SK-N-SH (cell line): ENCODE data around the gene PRDM11.

Experiments used
- EP300 ChIP-seq, 2 experiments: IDR thresholded peaks; 2 replicates each; pipeline versions ENCODE4 v1.4.0 to v1.6.1; 2012; ENCODE audit warnings: borderline replicate concordance in 1 of 2, low read depth in 1 of 2, low read length in 1 of 2
- EZH2phosphoT487 ChIP-seq: fragments of 200-600 bp; sonication (generic); IDR thresholded peaks from 2 replicates; pipeline ENCODE4 v1.6.1; 2017; ENCODE audit warnings: low read depth, mixed run types, mild to moderate bottlenecking, antibody characterized with exemption, moderate library complexity, borderline replicate concordance
- MEF2A ChIP-seq: IDR thresholded peaks from 2 replicates; pipeline ENCODE4 v1.4.0; 2012; ENCODE audit warnings: low read depth, borderline replicate concordance
- POLR2AphosphoS5 ChIP-seq: IDR thresholded peaks from 2 replicates; pipeline ENCODE4 v1.6.1; 2012; ENCODE audit warnings: low read depth, low read length
- RFX5 ChIP-seq: IDR thresholded peaks from 2 replicates; pipeline ENCODE4 v1.6.1; 2012; ENCODE audit warnings: mild to moderate bottlenecking, improper control_type of control experiment, low read length
- TF ChIP-seq, protein P1 (sequence below): fragments of 200-600 bp; sonication (generic); IDR thresholded peaks from 2 replicates; pipeline ENCODE4 v1.6.1; 2017; ENCODE audit warnings: antibody characterized with exemption, mild to moderate bottlenecking, moderate library complexity
- TF ChIP-seq, protein P2 (sequence below): fragments of 150-350 bp; IDR thresholded peaks from 2 replicates; pipeline ENCODE4 v1.6.1; 2017; ENCODE audit warnings: antibody characterized with exemption, low read length, low read depth, borderline replicate concordance
- TF ChIP-seq, protein P3 (sequence below): IDR thresholded peaks from 2 replicates; pipeline ENCODE4 v1.4.0; 2012; ENCODE audit warnings: low read depth

DNA sequence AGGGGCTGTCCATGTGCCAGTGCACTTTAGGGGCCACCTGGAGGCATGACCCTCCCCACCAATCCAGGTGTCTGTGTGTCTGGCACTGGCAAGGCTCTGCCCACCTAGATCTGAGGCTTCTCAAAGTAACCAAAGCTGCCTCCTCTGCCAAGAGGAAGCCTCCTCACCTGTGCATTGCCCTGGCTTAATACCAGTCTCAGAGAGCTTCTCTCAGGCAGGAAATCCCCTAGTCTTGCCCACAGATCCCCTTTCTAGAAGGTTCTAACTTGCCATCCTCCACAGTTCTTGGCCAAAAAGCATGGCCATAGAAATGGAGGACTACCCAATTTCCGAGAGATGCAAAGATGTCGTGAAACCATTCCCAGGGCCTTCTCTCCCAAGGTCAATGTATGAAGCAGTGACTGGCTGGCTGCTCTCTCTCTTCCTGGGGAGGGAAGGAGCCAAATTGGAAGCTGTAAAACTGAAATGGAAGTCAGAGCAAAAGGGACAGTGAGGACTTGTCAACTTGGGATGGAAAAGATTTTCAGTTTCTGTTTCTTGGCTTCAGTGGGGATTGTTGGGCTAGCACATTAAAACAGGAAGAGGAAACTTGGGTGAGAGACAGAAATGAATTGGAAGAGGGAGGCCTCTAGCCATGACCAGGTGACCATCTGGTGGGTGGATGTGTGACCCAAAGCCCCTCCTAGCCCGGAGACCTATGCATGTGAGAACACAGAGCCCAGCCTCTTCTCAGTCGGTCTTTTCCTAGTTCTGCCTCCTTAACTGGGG is 68.8 kb downstream of the PRDM11 start:
- no peak for TF ChIP-seq EP300 (IDR thresholded peaks at IDR 0.05; ENCODE audit: borderline replicate concordance in 1 of 2, low read depth in 1 of 2, low read length in 1 of 2)
- TF ChIP-seq POLR2AphosphoS5 = no peak
- no peak for TF ChIP-seq MEF2A
- TF ChIP-seq, protein P1, sequence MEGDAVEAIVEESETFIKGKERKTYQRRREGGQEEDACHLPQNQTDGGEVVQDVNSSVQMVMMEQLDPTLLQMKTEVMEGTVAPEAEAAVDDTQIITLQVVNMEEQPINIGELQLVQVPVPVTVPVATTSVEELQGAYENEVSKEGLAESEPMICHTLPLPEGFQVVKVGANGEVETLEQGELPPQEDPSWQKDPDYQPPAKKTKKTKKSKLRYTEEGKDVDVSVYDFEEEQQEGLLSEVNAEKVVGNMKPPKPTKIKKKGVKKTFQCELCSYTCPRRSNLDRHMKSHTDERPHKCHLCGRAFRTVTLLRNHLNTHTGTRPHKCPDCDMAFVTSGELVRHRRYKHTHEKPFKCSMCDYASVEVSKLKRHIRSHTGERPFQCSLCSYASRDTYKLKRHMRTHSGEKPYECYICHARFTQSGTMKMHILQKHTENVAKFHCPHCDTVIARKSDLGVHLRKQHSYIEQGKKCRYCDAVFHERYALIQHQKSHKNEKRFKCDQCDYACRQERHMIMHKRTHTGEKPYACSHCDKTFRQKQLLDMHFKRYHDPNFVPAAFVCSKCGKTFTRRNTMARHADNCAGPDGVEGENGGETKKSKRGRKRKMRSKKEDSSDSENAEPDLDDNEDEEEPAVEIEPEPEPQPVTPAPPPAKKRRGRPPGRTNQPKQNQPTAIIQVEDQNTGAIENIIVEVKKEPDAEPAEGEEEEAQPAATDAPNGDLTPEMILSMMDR = no peak
- TF ChIP-seq, protein P2, sequence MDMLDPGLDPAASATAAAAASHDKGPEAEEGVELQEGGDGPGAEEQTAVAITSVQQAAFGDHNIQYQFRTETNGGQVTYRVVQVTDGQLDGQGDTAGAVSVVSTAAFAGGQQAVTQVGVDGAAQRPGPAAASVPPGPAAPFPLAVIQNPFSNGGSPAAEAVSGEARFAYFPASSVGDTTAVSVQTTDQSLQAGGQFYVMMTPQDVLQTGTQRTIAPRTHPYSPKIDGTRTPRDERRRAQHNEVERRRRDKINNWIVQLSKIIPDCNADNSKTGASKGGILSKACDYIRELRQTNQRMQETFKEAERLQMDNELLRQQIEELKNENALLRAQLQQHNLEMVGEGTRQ = no peak
- no peak for TF ChIP-seq RFX5
- TF ChIP-seq EZH2phosphoT487 = no peak
- TF ChIP-seq, protein P3, sequence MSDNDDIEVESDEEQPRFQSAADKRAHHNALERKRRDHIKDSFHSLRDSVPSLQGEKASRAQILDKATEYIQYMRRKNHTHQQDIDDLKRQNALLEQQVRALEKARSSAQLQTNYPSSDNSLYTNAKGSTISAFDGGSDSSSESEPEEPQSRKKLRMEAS = no peak
